NCI-H146 treated with DMSO at 0.1 percent for 48 hours (cell line): ENCODE data around the gene PDE4D.
A peak's percentile ranks its signal among the peaks of the same experiment; 100 is the strongest.
"Not testable (repeated sequence)": the region's sequence is repeated elsewhere in the genome, so short reads cannot be mapped to it uniquely, and the experiment has no call there.

ENCODE experiments used
- DNase-seq: peaks from one replicate; lab custom pipeline; 2025; ENCODE audit not compliant: unreplicated experiment; lab: John Stamatoyannopoulos, UW

Gene PDE4D

GRCh38 chr5:59064293-59064692 lies 829.2 kb downstream of the PDE4D start:
- DNase-seq: no peak

GRCh38 chr5:59062986-59063683 lies 830.4 kb downstream of the PDE4D start:
- DNase-seq: no peak

GRCh38 chr5:59061377-59061776 lies 832.1 kb downstream of the PDE4D start:
- no peak for DNase-seq

GRCh38 chr5:59058969-59059687 lies 834.4 kb downstream of the PDE4D start:
- no peak for DNase-seq

- no peak for DNase-seq
Observed at GRCh38 chr5:59058237-59058636, 835.3 kb downstream of the PDE4D start.

GRCh38 chr5:59056599-59056998 lies 836.9 kb downstream of the PDE4D start:
- DNase-seq: not testable (repeated sequence)

- no peak for DNase-seq
Observed at GRCh38 chr5:59055745-59056448, 837.6 kb downstream of the PDE4D start.

- no peak for DNase-seq
Observed at GRCh38 chr5:59054963-59055528, 838.5 kb downstream of the PDE4D start.

- no peak for DNase-seq
Observed at GRCh38 chr5:59051951-59052350, 841.6 kb downstream of the PDE4D start.

- DNase-seq: no peak
Observed at GRCh38 chr5:59049095-59049494, 844.4 kb downstream of the PDE4D start.

- DNase-seq: no peak
Observed at GRCh38 chr5:59042201-59043055, 851.1 kb downstream of the PDE4D start.

- DNase-seq: no peak
Observed at GRCh38 chr5:59041355-59041754, 852.2 kb downstream of the PDE4D start.

- DNase-seq: no peak
Observed at GRCh38 chr5:59040804-59041201, 852.7 kb downstream of the PDE4D start.

- no peak for DNase-seq
Observed at GRCh38 chr5:59040024-59040803, 853.3 kb downstream of the PDE4D start.

- peak; percentile 30 for DNase-seq
Observed at GRCh38 chr5:59039296-59040023, 854.1 kb downstream of the PDE4D start.

- DNase-seq: no peak
Observed at GRCh38 chr5:59038798-59039295, 854.7 kb downstream of the PDE4D start.

- DNase-seq: no peak
Observed at GRCh38 chr5:59037941-59038797, 855.4 kb downstream of the PDE4D start.

- no peak for DNase-seq
Observed at GRCh38 chr5:59037453-59037852, 856.1 kb downstream of the PDE4D start.
